SU-DHL-6 (cell line): ENCODE results near the gene CCDC116.

Experiments used
- H2AFZ ChIP-seq: fragments of 200-600 bp; sonication (generic); 2 replicates; pipeline ENCODE4 v1.6.1; 2014; ENCODE audit warnings: low read depth, mild to moderate bottlenecking, moderate library complexity, mixed read lengths, antibody characterized with exemption, low read length; ENCODE audit not compliant: severe bottlenecking
- H3F3A ChIP-seq: fragments of 200-600 bp; shearing (Covaris generic); 2 replicates; pipeline ENCODE4 v1.6.0; 2016; ENCODE audit warnings: antibody characterized with exemption, mild to moderate bottlenecking; ENCODE audit not compliant: insufficient read depth
- H3K27ac ChIP-seq: fragments of 200-600 bp; sonication (generic); 2 replicates; pipeline ENCODE4 v1.5.1; 2016; ENCODE audit warnings: low read depth, mild to moderate bottlenecking, low read length, moderate library complexity, mixed read lengths
- H3K27me3 ChIP-seq: fragments of 200-600 bp; sonication (generic), shearing (Covaris generic); 2 replicates; pipeline ENCODE4 v1.6.0; 2014; ENCODE audit warnings: mild to moderate bottlenecking, low read length
- H3K36me3 ChIP-seq: fragments of 200-600 bp; sonication (generic); 2 replicates; pipeline ENCODE4 v1.6.1; 2014; ENCODE audit warnings: mild to moderate bottlenecking, low read length, mixed read lengths
- H3K4me2 ChIP-seq: fragments of 300-600, 200-600 bp; shearing (Covaris generic), sonication (generic); 2 replicates; pipeline ENCODE4 v1.6.0; 2014; ENCODE audit warnings: low read length, low read depth, mild to moderate bottlenecking; ENCODE audit not compliant: poor library complexity, severe bottlenecking
- H3K4me3 ChIP-seq: fragments of 200-600 bp; sonication (generic); 2 replicates; pipeline ENCODE4 v1.5.1; 2014; ENCODE audit warnings: antibody characterized with exemption, low read length, mild to moderate bottlenecking, mixed read lengths; ENCODE audit not compliant: insufficient read depth, poor library complexity, severe bottlenecking
- H3K79me2 ChIP-seq: fragments of 200-600 bp; sonication (generic); 2 replicates; pipeline ENCODE4 v1.6.1; 2014; ENCODE audit warnings: mild to moderate bottlenecking, low read length, moderate library complexity; ENCODE audit not compliant: insufficient read depth
- H3K9ac ChIP-seq: fragments of 200-600 bp; sonication (generic); 2 replicates; pipeline ENCODE4 v1.7.0; 2014; ENCODE audit warnings: mild to moderate bottlenecking, low read length
- H3K9me2 ChIP-seq: fragments of 200-600 bp; sonication (generic); replicated peaks from 2 replicates; pipeline ENCODE4 v1.6.1; 2014; ENCODE audit warnings: low read length; ENCODE audit not compliant: insufficient read depth
- H3K9me3 ChIP-seq: fragments of 200-600 bp; sonication (generic); 2 replicates; pipeline ENCODE4 v1.6.1; 2014; ENCODE audit warnings: low read length, mixed read lengths; ENCODE audit not compliant: insufficient read depth
- H4K20me1 ChIP-seq: fragments of 200-600 bp; sonication (generic); 2 replicates; pipeline ENCODE4 v1.6.1; 2014; ENCODE audit warnings: low read depth, mild to moderate bottlenecking, antibody characterized with exemption, low read length, moderate library complexity, mixed read lengths
- CTCF ChIP-seq: fragments of 200-600 bp; sonication (generic); IDR thresholded peaks from one replicate; pipeline ENCODE4 v1.5.1; 2017; ENCODE audit warnings: antibody characterized with exemption, mild to moderate bottlenecking, low read length, moderate library complexity; ENCODE audit not compliant: insufficient read depth, poor library complexity, severe bottlenecking
- EZH2phosphoT487 ChIP-seq: fragments of 200-600 bp; sonication (generic), shearing (Covaris generic); conservative IDR thresholded peaks from 2 replicates; pipeline ENCODE4 v1.6.1; 2018; ENCODE audit warnings: mild to moderate bottlenecking, antibody characterized with exemption, low read length, moderate library complexity, mixed read lengths

The CCDC116 gene

GRCh38 chr22:21623648-21623970 is 9.0 kb upstream of the CCDC116 start:
- no peaks in the 10 kb centered on the region for H3K36me3 ChIP-seq
- no peak overlapping the region for H3K4me2 ChIP-seq
- TF ChIP-seq CTCF (no peak), EZH2phosphoT487 (no peak)
- no peaks in the 10 kb centered on the region for H3K9me2 ChIP-seq
- no peak overlapping the region for H3K27ac ChIP-seq
- no peaks in the 10 kb centered on the region for H4K20me1 ChIP-seq
- no peaks in the 10 kb centered on the region for H3K9me3 ChIP-seq
- no peak overlapping the region for H2AFZ ChIP-seq
- peaks cover 15% of the 10 kb centered on the region; the same call in 1 of the 2 replicates for H3K79me2 ChIP-seq
- no peak overlapping the region for H3K9ac ChIP-seq
- H3K4me3 ChIP-seq, result no peak overlapping the region
- peaks cover 18% of the 10 kb centered on the region for H3F3A ChIP-seq
- no peaks in the 10 kb centered on the region for H3K27me3 ChIP-seq

- Histone ChIP-seq H2AFZ (no peak overlapping the region), H3K9me3 (no peaks in the 10 kb centered on the region), H3K4me2 (no peak overlapping the region), H3F3A (peaks cover 18% of the 10 kb centered on the region), H3K27me3 (no peaks in the 10 kb centered on the region), H3K4me3 (no peak overlapping the region), H3K36me3 (no peaks in the 10 kb centered on the region), H3K27ac (0 out of 2 replicates have a peak overlapping the region, but pooled peaks have one; percentile 19), H3K9me2 (no peaks in the 10 kb centered on the region), H4K20me1 (no peaks in the 10 kb centered on the region), H3K9ac (no peak overlapping the region), H3K79me2 (peaks cover 17% of the 10 kb centered on the region; the same call in 1 of the 2 replicates)
- no peak for TF ChIP-seq EZH2phosphoT487
- peak; percentile 40 for TF ChIP-seq CTCF
These were observed 8.3 kb upstream of the CCDC116 start for GRCh38 chr22:21624120-21624879.

GRCh38 chr22:21624880-21625791 is 7.4 kb upstream of the CCDC116 start:
- Histone ChIP-seq H3K4me3 (no peak overlapping the region), H3K4me2 (no peak overlapping the region), H3K9me2 (no peaks in the 10 kb centered on the region), H3K79me2 (peaks cover 17% of the 10 kb centered on the region; the same call in 1 of the 2 replicates), H4K20me1 (no peaks in the 10 kb centered on the region), H3K9ac (no peak overlapping the region), H3K27ac (0 out of 2 replicates have a peak overlapping the region, but pooled peaks have one; percentile 19), H2AFZ (no peak overlapping the region), H3K27me3 (no peaks in the 10 kb centered on the region), H3K36me3 (no peaks in the 10 kb centered on the region), H3F3A (peaks cover 18% of the 10 kb centered on the region), H3K9me3 (no peaks in the 10 kb centered on the region)
- TF ChIP-seq CTCF (no peak), EZH2phosphoT487 (no peak)
